ENCODE data around the gene BTBD3.
A peak's percentile ranks its signal among the peaks of the same experiment; 100 is the strongest.

The BTBD3 gene

GRCh38 chr20:11917663-11918062 is at the start of gene BTBD3:
BTBD3 (plus strand) TSS chr20:11917893; CDS start chr20:11918276, 383 bp downstream.
- peak; percentile 69 for DNase-seq

- no peak for DNase-seq
These were observed 48.1 kb upstream of the BTBD3 start for GRCh38 chr20:11869641-11870040.

GRCh38 chr20:11870411-11870810 is 47.3 kb upstream of the BTBD3 start:
- no peak for DNase-seq

- DNase-seq, result no peak
These were observed 41.1 kb upstream of the BTBD3 start for GRCh38 chr20:11876555-11876954.

- no peak for DNase-seq
These were observed 37.0 kb upstream of the BTBD3 start for GRCh38 chr20:11880680-11881079.

GRCh38 chr20:11881449-11881848 is 36.2 kb upstream of the BTBD3 start:
- DNase-seq, result no peak

- no peak for DNase-seq
These were observed 35.0 kb upstream of the BTBD3 start for GRCh38 chr20:11882651-11883050.

- no peak for DNase-seq
These were observed 29.0 kb upstream of the BTBD3 start for GRCh38 chr20:11888648-11889047.

GRCh38 chr20:11890331-11891076 is 27.2 kb upstream of the BTBD3 start:
- DNase-seq, result peak; percentile 93

- peak; percentile 67 for DNase-seq
These were observed 26.5 kb upstream of the BTBD3 start for GRCh38 chr20:11891077-11891775.

GRCh38 chr20:11891776-11892545 is 25.7 kb upstream of the BTBD3 start:
- DNase-seq, result peak; percentile 75

- DNase-seq, result no peak
These were observed 23.6 kb upstream of the BTBD3 start for GRCh38 chr20:11894062-11894461.

GRCh38 chr20:11895861-11896387 is 21.8 kb upstream of the BTBD3 start:
- DNase-seq, result no peak

- DNase-seq, result no peak
These were observed 16.6 kb upstream of the BTBD3 start for GRCh38 chr20:11901127-11901526.

GRCh38 chr20:11902285-11902697 is 15.4 kb upstream of the BTBD3 start:
- DNase-seq, result no peak

GRCh38 chr20:11905460-11906179 is 12.1 kb upstream of the BTBD3 start:
- DNase-seq, result no peak

GRCh38 chr20:11906626-11907480 is 10.8 kb upstream of the BTBD3 start:
- peak; percentile 20 for DNase-seq

- no peak for DNase-seq
These were observed 10.1 kb upstream of the BTBD3 start for GRCh38 chr20:11907621-11908020.

GRCh38 chr20:11912013-11912658 is 5.6 kb upstream of the BTBD3 start:
- DNase-seq, result no peak

GRCh38 chr20:11912659-11913415 is 4.9 kb upstream of the BTBD3 start:
- no peak for DNase-seq
